ENCODE measurements around the gene VIPR2.
"Not testable (repeated sequence)": the region's sequence is repeated elsewhere in the genome, so short reads cannot be mapped to it uniquely, and the experiment has no call there.

Gene VIPR2

DNA sequence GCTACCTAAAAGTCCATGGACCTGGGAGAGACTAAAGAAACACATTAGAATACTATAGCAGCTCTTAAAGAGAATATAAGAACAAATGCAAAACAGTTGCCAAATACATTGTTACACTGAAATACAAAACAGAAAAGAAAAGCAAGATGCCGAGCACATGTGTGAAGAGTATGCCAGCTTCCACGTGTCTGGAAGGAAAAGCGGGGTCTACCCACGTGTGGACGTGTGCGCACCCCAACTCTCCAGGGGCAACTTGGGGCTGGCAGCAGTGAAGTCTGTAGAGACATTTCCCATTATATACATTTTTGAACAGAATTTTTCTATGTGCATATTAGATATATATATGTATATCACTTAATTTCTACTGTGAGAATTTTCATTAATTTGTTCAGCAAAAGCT is 6.2 kb downstream of the VIPR2 start:
- no peak for DNase-seq

DNA sequence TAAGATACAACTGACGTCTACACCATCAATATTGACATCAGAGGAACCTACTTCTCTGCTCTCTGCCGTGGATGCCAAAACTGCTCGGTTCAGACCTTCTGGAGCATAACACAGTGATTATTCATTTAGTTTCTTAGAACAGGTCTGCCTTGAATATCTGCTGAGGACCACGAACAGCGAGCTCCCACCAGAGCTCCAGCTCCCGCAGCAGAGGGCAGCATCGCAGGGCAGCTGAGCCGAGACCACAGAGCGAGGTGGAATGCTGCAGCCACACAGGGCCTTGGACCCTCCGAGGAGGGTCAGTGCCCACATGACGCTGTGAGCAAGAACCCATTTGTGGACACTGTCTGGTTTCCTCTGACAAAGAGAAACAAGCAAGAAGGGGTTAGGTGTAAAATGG is 6.8 kb downstream of the VIPR2 start:
- DNase-seq = no peak

DNA sequence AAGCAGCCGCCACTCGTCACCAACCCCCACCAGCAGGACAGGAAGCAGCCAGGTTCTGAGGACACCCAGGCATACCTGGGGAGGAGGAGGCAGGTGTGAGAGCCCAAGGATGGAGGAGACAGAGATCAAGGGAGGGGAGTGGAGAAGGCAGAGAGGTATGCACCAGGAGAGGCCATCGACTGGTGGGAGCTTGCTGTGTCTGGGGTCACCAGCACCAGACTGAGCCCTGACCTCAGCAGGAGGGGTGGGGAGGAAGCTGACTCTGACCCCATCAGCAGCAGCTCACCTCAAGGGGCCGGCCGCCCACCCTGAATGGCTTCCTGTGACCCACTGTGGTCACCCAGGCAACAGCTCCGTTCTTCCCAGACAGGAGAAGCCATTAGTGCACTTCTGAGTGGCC is 7.8 kb downstream of the VIPR2 start:
- no peak for DNase-seq

DNA sequence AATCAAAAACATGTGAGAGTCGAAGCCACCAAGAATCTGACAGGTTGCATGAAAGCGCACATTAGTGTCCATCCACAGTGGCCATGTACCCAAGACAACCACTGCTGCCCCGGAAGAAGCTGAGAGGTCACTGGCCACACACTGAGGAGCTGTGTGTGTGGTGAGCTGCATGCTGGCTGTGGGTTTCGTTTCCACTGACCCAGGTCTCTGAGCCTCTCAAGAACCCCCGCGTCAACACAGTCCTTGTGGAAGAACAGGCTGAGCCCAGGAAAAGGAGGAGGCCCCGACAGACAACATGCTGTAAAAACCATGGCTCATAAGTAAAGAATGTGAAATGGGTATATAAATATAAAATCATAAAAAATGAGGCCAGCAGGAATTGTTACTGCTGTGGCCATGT is 8.2 kb downstream of the VIPR2 start:
- DNase-seq = no peak

DNA sequence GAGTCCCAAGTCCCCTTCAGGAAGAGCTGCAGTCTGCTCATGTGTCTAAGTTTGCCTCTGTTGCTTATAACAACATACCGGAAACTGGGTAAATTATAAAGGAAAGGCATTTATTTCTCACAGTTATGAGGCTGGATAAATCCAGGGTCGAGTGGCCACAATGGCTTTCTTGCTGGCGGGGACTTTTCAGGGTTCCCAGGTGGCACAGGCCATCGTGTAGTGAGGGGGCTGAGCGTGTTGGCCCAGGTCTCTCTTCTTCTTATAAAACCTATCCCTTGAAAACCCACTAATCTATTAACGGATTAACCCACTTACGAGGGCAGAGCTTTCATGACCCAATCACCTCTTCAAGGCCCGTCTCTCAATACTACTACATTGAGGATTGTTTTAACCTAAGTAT is 8.7 kb downstream of the VIPR2 start:
- DNase-seq = no peak

DNA sequence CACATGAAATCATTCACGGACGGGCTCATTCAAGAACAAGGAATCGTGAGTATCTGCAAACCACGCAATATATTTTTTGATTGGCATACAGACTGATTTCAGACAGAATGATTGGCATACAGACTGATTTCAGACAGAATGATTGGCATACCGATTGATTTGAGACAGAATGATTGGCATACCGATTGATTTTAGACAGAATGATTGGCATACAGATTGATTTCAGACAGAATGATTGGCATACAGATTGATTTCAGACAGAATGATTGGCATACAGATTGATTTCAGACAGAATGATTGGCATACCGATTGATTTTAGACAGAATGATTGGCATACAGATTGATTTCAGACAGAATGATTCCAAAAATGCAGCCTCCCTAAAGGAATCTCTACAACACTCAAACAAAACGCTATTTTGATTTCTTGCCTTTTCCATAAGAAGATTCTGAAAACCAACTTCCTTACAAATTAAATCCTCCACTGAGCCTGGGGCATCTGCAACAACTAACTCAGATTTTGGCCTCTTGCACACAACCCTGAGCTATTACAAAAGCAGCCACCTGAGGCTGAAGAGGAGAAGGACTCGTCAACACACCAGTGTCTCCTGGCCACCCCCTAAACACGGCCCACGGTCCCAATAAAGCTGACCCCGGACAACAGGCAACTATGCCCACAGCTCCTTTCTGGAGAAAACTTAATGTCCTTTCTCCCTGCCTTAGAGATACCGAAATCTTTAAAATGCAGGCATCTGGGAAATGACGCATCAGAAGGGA is 11.8 kb downstream of the VIPR2 start:
- DNase-seq = not testable (repeated sequence)

DNA sequence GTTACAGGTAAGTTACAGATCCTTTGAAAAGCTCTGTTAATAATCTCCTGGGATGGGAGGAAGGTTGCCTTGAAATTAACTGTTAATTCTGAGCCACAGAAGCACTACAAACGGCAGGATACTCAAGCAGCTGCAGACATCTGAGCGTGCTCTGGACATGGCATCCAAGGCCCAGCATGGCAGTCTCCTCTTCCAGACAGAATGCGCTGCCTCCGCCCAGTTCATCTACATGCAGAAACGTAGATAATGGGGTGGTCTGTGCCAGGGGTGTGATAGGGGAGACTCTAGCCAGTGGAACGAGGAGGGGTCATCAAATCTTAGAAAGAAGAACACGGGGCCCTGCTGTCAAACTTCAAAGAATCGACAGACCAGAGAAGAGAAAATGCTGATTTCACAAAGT is 13.8 kb downstream of the VIPR2 start:
- DNase-seq = no peak

DNA sequence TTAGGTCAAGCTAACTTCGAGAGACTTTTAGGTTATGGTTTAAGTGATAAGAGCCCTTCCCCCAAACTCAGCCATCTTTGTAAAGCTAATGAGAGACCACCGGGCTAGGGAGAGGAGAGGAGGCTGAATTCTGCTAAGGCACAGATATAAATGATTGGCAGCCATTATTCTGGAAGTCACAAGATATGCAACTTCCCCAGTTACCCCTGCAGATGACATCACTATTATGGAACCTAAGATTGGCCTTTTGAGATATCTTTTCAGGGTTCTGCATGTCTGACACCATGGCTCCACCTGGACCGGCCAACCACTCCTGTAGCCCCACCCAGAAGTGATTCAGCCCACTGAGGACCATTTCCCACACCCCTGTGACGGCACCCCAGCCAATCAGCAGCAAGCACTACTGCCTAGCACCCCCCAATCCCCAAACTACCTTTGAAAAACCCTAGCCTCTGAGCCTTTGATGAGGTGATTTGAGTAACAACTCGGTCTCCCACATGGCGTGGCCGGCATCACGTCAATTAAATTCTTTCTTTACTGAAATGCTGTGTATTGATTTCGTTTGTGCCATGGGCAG is 14.4 kb downstream of the VIPR2 start:
- no peak for DNase-seq

DNA sequence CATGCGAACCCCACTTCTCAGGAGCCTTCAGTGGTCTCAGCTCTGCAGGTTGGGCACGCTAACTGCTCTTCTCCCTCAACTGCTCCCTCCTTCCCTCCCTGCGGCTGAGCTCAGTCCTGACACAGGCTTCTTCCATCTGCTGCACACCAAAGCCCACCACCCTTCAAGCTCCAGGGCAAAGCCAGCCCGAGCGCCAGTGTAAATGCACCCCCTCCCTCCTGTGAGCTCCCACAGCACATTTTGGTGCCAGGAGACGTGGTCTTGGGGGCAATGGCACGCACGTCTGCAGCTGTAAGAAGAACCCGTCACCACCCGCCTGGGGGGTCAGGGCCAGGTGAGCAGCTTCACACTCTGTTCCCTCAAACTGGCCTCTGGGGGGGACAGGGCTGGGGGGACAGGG is 15.9 kb downstream of the VIPR2 start:
- no peak for DNase-seq

DNA sequence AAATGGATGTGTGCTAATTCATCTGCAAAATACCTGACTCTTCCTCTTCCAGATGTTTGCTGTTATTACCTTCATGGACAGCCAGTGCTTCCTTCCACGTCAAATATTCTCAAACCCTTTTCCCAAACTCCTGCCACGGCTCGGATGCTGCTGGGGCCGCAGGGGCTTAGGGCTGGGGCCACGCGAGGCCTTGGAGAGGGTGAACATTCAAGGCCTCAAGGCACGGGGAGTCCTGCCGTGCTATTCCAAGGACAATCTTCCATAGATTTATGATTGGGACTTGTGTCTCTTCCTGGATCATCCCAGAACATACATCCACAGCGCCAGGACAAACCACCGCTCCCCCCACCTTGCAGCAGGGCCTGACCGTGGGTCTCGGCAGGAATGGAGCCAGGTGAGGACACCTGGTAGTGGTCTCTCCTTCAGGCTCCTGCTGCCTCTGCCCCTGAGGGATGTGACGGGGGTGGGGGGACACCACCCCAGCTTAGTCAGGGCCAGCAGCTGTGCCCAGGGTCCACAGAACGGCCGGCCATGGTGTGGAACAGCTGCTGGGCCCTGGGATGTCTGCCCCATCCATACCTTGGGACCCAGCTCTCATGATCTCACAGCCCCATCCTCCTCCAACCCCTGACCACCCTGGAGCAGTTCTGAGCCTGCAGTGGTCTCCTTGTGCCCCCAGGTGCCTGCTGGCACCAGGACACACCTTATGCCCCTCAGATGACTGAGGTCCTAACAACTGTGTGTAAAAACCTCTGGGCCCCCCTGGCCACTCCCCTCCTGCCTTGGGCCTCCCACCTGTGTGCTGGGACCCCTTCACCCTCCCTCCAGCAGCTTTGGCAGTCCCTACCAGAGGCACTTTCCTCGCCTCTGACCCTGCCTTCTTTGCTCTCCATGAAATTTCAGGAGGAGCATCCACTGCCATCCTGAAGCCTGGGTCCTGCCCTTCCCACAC is 16.7 kb downstream of the VIPR2 start:
- no peak for DNase-seq

DNA sequence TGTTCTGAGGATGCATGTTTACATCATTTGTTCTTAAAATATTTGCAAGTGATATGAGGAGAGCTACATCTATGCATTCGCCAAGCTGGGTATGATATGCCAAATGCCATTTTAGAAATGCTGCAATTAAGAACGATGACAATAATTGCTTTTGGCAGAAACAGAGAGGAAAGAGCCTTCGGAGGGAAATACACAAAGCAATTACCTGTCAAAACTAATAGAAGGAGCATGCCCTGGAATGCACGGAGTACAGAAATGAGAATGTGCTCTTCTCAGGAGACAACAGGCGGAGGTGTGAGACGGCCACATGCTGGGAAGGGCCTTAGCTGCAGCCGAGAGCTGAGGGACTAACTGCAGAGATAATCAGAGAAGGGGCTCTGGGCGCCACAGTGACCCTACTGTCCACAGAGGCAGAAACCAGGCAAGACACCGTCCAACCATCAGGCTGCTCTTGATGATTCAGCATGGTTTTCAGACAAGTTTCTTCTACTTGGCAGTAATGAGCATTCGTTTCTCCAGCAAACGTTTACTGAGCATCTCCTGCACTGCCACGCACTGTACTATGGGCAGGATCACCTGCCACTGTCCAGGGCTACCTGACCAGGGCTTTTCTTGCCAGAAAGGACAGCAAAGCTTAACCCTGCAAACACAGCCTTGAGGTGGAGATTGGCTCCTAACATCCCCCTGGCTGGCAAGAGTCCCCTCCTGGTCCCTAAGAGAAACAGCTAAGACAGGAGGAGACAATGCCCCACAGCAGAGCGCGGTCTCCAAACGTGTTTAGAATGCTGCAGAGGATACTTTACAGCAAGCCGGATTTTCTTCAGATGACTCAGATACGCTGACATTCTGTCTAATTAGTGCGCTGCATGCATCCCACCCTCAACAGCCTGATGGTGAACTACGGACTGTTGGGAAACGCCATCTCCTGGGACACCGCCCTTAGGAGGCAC is 18.1 kb downstream of the VIPR2 start:
- DNase-seq = no peak

DNA sequence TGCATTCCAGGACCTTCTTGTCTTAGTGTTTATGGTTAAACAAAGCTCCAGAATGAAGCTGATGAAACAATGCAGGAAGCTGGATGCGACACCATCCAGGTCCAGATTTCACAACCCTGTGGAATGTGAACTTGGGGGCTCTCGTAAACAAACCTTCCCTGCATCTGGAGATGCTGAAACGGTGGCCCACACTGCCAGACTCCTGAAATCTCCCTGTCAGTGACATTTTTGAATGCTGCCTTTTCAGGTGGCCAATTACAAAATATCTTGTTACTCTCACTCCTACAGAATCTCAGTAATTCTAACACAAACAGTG is 18.8 kb downstream of the VIPR2 start:
- DNase-seq = no peak

DNA sequence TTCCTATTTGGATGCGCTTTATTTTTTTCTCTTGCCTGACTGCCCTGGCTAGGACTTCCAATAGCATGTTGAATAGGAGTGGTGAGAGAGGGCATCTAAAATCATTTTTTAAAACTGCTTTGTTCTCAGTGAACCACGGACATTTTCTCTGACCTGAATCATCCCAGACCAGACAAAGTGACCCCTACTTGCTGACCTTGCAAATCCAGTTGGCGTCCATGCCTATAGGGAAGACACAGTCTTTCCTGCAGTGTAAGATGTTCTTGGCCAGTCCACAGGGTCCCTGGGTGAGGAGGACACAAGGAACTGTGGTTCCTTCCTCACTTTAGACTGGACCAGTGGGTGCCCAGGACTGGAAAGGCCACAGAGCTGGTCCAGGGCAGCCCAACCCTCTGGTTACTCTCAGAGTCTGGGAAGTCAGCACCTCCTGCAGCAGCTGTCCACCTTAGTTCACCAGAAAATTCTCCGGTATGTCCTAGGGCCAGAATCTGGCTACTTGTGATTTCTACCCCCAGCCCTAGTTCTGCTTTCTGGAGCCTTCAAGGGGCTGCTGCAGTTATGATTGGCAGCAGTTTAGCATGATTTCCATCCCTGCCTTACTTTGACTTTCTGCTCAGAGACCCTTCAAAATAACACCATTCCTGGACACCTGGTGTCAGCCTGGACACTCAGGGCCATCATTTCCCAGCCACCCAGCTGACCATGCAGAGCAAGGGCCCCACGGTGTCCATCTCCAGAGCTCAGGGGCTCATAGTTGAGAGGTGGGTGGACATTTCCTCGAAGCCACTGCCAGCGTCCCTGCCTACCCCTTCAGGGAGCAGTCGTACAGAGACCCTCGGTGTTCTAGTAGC is 19.3 kb downstream of the VIPR2 start:
- DNase-seq = no peak

DNA sequence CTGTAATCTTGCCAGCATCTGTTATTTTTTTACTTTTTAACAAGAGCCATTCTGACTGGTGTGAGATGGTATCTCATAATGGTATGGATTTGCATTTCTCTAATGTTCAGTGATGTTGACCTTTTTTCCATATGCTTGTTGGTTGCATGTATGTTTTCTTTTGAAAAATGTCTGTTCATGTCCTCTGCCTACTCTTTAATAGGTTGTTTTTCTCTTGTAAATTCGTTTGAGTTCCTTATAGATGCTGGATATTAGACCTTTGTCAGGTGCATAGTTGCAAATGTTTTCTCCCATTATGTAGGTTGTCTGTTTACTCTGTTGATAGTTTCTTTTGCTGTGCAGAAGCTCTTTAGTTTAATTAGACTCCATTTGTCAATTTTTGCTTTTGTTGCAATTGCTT is 20.9 kb downstream of the VIPR2 start:
- DNase-seq = not testable (repeated sequence)

DNA sequence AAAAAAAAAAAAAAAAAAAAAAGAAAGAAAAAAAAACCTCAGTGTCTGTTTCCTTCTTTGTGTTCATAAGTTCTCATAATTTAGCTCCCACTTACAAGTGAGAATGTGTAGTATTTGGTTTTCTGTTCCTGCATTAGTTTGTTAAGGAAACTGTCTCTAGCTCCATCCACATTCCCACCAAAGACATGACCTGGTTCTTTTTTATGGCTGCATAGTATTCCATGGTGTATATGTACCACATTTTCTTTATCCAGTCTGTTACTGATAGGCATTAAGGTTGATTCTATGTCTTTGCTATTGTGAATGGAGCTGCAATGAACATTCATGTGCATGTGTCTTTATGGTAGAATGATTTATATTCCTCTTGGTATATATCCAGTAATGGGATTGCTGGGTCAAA is 21.4 kb downstream of the VIPR2 start:
- not testable (repeated sequence) for DNase-seq

DNA sequence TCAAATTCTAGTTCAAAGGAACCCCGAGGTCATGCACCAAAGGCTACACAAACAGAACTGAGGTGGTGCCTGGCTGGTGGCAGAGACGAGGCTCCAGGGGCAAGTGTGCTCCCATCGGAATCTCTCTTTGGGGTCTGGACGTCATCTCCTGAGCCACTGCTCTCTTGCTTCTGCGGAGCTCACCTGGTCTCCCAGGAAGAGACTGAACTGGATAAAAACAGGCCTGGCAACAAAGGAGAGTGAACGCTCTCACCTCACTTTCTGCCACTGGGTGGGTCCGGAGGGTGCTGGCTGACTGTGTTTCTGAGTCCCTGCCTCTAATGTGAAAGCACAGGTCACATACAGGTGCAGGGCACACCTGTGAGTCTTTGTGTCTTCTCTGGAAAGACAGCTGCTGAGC is 22.4 kb downstream of the VIPR2 start:
- DNase-seq = no peak

DNA sequence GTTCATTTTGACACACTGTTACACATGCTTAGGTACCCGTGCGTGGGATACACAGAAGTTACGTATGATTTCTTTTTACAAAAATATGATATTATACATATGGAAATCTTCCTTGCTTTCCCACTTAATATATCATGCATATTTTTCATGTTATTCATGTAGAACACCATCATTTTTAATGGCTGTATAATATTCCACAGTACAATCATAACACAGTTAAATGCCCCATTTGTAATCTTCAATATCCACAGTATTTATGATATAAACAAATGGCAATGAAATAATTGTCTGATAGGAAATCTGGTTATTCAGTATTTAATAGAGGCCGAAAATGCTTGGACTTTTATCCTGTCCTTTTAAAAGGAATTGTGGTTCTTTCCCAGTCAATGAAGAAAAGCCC is 23.2 kb downstream of the VIPR2 start:
- DNase-seq = no peak

DNA sequence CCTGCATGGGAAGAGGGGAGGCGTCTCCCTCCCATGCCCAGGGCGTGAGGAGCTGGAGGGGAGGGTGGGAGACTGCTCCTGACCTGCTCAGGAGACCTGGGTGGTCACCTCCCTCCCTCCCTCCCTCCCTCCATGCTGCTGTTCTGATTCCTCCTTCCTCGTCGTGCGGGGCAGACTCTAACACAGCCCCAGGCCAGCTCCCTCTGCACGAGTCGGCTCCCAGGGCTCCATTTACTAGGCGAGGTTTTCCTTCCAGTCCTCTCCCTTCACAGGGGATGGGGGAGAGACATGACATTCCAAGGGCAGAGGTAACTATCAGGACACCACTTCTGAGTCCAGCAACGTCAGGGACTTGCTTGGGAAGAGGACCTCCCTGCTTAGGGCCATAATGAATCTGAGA is 23.6 kb downstream of the VIPR2 start:
- no peak for DNase-seq

DNA sequence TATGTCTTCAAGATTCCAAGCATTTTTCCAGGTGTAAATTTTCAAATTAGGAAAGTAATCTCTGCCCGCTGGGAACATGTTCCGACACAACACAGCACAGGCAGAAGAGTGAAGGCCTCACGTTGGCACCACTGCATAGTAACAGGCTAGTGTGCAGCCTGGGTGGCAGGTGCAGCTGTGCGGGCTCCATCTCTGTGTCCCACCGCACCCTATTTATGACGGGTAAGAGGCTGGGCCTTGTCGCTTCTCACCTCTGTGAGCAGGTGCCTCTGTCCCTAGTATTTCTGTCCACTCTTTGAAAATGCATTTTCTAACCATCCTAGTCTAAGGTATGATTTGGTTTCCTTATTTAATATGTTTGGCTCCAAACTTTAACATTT is 24.1 kb downstream of the VIPR2 start:
- no peak for DNase-seq

DNA sequence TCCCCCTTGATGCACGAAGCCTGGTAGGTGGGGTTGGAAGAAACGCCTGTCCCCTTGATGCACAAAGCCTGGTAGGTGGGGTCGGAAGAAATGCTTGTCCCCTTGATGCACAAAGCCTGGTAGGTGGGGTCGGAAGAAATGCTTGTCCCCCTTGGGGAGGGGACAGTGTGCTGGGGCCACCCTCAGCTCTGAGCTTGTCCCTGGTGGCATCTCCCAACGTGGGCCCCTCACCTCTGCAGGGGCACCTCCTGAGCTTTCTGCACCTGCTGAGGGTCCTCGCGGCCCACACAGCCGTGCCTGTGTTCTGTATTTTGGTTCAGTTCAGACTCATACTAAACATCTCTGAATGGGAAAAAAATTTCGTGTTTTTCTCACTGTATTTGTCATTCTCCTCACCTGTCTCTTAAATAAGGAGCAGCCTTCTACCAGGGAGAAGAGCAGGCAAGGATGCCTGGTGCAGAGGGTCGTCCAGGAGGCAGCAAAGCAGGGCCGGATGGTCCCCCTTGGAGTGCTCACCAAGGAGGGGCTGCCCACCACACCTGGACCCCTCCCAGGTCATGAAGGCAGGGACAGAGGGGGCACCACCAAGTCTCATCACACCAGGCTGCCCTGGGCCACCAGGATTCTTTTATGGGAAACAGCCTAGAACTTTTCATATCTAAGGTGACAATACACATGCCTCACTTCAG is 24.7 kb downstream of the VIPR2 start:
- no peak for DNase-seq
